GM13976 (cell line): ENCODE data around the gene HDAC7.

Source experiments
- DNase-seq: peaks from one replicate; pipeline ENCODE4 v3.0.0; 2012; ENCODE audit warnings: low spot score
- in situ Hi-C: fragments of 300-500 bp; cut with MboI; formaldehyde crosslinking; loops from one replicate; pipeline ENCODE4 v1.12.0; 2022; ENCODE audit warnings: low sequenced_read_pairs, mixed read lengths, inconsistent platforms; ENCODE audit not compliant: unreplicated experiment
- TF ChIP-seq, protein P1 (sequence below): IDR thresholded peaks from 2 replicates; pipeline ENCODE4 v1.5.1; 2012; ENCODE audit warnings: borderline replicate concordance, mild to moderate bottlenecking; ENCODE audit not compliant: insufficient read depth; ENCODE audit errors: extremely low read depth, missing control alignments, control extremely low read depth

Gene HDAC7

DNA sequence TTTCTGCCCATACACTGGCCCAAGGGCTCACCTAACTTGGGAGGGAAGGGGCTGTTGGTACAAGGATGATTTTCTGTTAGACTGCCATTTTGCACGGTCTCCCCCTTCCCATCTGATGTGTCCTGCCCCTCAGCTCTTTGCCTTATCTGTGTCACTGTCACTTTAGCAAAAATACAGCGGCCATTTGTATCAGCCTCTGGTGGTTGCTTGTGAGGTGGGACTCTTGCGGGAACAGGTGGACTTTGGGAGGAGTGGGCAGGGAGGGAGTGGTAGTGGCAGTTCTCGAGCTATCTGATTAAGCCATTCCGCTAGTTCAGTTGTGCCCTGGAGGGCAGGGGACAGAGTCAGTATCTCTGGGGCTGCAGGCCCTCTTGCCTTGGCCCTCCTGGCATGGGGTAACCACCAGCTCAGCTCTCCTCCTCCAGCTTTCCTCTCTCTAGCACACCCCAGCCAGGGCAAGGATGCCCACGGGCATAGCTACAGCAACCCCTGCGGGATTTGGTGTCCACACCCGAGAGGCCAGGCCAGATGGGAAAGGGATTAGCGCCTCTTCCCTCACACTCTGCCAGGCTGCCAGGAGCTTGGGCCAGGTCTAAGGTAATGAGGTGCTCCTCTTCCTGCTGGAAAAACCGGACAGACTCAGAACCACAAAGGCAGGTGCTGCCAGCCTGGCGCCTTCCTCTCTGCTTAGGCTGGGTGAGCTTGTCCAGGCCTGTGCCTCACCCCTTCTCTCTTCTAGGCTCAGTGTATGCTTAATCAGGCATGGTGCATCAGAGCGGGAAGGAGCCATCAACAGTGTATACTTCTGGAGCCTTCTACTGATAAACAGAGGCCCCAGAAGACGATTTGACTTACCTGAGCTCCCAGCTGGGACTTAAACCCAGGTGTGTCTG is 38.0 kb downstream of the HDAC7 start:
- TF ChIP-seq, protein P1, sequence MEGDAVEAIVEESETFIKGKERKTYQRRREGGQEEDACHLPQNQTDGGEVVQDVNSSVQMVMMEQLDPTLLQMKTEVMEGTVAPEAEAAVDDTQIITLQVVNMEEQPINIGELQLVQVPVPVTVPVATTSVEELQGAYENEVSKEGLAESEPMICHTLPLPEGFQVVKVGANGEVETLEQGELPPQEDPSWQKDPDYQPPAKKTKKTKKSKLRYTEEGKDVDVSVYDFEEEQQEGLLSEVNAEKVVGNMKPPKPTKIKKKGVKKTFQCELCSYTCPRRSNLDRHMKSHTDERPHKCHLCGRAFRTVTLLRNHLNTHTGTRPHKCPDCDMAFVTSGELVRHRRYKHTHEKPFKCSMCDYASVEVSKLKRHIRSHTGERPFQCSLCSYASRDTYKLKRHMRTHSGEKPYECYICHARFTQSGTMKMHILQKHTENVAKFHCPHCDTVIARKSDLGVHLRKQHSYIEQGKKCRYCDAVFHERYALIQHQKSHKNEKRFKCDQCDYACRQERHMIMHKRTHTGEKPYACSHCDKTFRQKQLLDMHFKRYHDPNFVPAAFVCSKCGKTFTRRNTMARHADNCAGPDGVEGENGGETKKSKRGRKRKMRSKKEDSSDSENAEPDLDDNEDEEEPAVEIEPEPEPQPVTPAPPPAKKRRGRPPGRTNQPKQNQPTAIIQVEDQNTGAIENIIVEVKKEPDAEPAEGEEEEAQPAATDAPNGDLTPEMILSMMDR = no peak
- DNase-seq = no peak
- in situ Hi-C loops = no loop called here

DNA sequence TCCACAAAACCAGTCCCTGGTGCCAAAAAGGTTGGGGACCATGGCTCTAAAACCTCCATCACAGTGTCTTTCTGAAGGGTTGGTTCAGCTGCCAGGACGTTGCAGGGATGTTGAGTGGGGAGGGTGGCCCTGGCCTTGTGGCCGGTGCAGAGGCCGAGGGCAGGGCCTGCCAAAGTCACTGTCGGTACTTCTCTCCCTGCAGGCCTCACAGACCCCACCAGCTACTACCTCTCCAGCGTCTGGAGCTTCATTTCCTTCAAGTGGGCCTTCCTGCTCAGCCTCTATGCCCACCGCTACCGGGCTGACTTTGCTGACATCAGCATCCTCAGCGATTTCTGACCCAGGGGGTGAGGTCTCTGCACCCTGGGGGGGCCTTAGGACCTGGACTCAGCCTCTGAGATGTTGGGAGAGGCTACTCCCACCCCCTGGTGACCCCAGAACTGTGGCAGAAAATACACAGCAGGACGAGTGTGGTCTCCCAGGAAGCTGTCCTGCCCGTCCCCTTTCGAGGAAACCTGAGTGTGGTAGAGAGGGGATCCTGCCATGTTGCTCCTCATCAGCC is 39.7 kb downstream of the HDAC7 start:
- in situ Hi-C loops = loop anchor here (10.0 kb wide), 1 partner anchor 65 kb away; no protein-coding TSS in a partner anchor
- TF ChIP-seq, protein P1 = no peak
- no peak for DNase-seq

DNA sequence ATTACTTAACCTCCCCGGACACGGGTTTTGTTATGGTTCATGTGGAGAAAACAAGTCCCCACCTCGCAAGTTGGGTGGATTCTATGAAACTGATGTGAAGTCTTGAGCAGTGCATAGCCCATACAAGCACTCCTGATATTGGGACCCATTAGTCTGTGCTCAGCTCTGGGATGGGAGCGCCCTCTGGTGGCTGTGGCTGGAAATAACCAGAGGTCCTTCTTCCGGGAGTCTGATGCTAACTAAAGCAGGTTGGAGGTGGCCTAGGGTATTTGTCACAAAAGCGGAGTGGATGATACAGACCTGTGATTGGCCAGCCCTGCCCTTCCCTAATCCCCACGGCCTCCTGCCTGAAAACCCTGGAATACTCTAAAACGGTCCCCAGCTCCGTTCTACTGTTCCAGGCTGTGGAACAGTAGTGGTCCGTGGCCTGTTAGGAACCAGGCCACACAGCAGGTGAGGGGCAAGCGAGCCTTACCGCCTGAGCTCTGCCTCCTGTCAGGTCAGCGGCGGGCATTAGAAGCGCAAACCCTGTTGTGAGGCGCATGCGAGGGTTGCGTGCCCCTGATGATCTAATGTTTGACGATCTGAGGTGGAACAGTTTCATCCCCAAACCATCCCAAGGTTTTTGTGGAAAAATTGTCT is 40.3 kb downstream of the HDAC7 start:
- peak; percentile 92 for DNase-seq
- in situ Hi-C loops = loop anchor here (10.0 kb wide), 1 partner anchor 65 kb away; no protein-coding TSS in a partner anchor

DNA sequence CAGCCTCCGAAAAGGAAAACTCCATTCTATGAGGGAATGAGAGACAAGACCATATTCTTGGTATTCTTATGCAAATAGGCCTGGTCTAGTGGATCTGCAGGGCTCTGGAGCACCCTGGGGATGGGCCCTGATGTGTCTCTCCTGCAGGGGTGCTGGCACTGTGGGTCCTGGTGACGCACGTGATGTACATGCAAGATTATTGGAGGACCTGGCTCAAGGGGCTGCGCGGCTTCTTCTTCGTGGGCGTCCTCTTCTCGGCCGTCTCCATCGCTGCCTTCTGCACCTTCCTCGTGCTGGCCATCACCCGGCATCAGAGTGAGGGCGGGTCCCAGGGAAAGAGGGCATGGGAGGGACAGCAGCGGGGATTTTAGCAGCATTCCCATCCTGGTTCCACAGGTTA is 40.8 kb downstream of the HDAC7 start:
- in situ Hi-C loops = loop anchor here (10.0 kb wide), 1 partner anchor 64 kb away; no protein-coding TSS in a partner anchor
- TF ChIP-seq, protein P1 = no peak
- no peak for DNase-seq

More for the DNA sequence above, 40.3 kb downstream of the HDAC7 start:
- TF ChIP-seq, protein P1 = peak; percentile 85

DNA sequence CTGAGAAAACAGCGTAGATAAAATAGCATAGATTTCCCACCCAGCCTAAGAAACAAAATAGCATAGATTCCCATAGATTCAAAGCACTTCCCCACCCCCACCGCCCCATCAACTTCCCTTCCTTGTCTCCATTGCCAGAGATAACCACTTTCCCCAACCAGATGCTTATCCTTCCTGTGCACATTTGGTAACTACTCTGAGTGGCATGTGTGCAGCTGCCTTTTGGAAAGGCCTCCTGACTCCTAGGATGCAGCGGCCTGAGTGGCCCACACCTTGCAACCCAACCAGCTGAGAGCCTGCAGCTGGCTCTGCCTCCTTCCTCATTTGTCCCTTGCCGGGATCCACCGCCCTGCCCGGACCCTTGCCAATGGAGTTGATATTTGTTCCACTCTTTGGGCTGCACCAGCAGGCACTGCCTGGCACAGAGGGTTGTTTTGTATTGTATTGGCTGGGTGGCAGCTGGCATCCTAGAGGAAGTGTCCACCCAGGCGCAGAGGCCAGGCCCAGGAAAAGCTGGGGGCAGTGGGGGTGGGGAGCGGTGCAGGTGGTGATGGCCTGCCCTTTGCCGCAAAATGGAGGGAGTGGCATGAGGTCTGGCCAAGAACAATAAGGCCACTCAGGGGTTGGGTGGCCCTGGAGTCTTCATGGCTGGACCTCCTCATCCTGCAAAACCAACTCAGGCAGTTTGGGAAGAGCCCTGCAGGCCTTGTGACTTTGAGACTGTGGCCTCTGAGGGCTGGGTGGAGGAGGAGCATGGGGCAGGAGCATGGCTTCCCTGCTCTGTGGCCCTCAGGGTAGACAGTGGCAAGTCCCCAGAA is 41.8 kb downstream of the HDAC7 start:
- TF ChIP-seq, protein P1 = no peak
- no peak for DNase-seq
- in situ Hi-C loops = loop anchor here (10.0 kb wide), 1 partner anchor 63 kb away; no protein-coding TSS in a partner anchor
